ENCODE measurements around the gene NPL. TPM values are rescaled to one million over a fixed set of nuclear protein-coding genes. Genes with fewer than 3 reads are reported as not detected.

NPL gene
- total RNA-seq, 4 donors from 2014 or later, result 9.6 to 94.5 (median 11.4) TPM; not detected in 1

DNA sequence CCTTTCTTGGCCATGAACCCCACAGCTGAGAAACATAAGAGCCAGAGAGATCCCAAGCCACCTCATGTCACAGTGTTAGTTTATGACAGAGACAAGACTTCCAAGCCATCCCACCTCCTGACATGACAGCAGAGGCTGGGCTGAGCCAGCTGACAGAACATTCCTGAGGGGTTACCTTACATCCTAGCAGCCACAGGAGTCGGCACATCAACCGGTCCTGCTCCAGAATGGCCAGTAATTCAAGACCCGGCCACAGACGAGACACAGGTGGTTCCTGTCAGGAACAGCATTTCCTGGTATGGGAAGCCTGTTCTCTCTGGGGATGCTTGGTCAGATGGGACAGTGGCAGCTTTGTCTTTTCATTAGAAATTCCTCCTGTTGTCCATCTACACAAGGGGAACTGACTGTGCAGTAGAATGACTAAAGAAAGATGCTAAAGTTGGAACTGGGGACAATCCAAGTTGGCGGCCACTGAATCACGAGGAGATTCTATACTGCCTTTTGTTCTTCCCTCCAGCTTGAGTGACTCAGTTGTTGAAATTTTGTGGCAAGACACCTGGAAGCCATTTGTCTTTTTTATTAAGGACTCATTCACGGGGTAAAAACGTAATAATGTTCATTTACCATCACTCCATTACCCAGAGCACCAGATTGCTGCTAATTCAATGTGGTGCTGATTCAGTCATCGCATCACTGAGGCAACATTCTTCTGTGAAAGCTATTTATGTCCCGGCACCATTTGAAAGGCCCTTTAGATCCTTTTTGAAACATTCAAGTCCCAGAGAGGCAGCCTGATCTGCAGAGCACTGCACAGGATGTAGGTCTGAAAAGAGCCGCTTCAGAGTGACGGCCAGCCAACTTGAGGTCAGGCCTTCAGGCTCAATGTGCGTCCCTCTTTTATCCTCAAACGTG is 37.2 kb upstream of the NPL start:
- no peak for DNase-seq
- intact Hi-C loops (cut with DNase I; ENCODE audit: low total_unique reads) (no loop called here), in situ Hi-C loops (cut with MboI; ENCODE audit: low pct_ligation_motif_present in 1 of 4, low pct_unique_long_range_greater_than_20kb in 1 of 4, low sequenced_read_pairs in 3 of 4) (no loop called here)
- no peaks in the 10 kb centered on the region for H3K27me3 ChIP-seq
- no peaks in the 10 kb centered on the region for H3K9me3 ChIP-seq
- H3K4me1 ChIP-seq, result no peaks in the 10 kb centered on the region
- H3K36me3 ChIP-seq, result no peaks in the 10 kb centered on the region
- no peak overlapping the region for H3K4me3 ChIP-seq
- TF ChIP-seq POLR2A (IDR thresholded peaks at IDR 0.05) (no peak), POLR2AphosphoS5 (IDR thresholded peaks at IDR 0.05) (peak in 1 of 3 donors; percentile 2)
- 63 to 75% methylated on average over 8 to 14 of the region's 14 CpGs for WGBS, 2 donors (ENCODE audit: low coverage in 1 of 2)
- H3K27ac ChIP-seq, result peak overlapping the region in 1 of 4 donors; percentile 4

DNA sequence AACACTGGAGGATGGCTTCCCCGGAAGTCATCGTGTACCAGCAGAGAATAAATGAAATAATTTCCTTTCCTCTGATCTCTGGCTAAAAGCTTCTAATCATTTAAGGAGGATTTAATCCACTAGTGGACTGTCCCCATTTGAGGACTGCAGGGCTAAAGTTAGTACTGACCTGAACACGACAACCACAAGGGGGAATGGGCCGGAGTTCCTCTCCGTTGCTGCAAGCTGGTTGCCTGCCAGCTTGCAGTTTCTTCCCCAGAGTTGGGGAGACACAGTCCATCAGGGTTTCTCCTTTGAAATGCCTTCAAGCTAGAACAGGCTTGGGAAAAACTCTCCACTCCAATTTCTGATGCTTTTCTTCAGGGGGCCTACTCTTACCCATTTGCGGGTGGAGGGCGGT is 35.5 kb upstream of the NPL start:
- Histone ChIP-seq H3K4me1 (no peaks in the 10 kb centered on the region), H3K36me3 (no peaks in the 10 kb centered on the region), H3K4me3 (no peak overlapping the region), H3K9me3 (no peaks in the 10 kb centered on the region), H3K27ac (no peak overlapping the region), H3K27me3 (no peaks in the 10 kb centered on the region)
- WGBS, 2 donors (ENCODE audit: low coverage in 1 of 2), result 78 to 100% methylated on average over 2 to 7 of the region's 7 CpGs
- DNase-seq, result no peak
- TF ChIP-seq CTCF (IDR thresholded peaks at IDR 0.05), result no peak
- no peak for TF ChIP-seq POLR2AphosphoS5 (IDR thresholded peaks at IDR 0.05)
- TF ChIP-seq EP300 (IDR thresholded peaks at IDR 0.05; ENCODE audit: low read depth), result no peak
- in situ Hi-C loops (cut with MboI; ENCODE audit: low pct_ligation_motif_present in 1 of 4, low pct_unique_long_range_greater_than_20kb in 1 of 4, low sequenced_read_pairs in 3 of 4) (no loop called here), intact Hi-C loops (cut with DNase I; ENCODE audit: low total_unique reads) (no loop called here)

DNA sequence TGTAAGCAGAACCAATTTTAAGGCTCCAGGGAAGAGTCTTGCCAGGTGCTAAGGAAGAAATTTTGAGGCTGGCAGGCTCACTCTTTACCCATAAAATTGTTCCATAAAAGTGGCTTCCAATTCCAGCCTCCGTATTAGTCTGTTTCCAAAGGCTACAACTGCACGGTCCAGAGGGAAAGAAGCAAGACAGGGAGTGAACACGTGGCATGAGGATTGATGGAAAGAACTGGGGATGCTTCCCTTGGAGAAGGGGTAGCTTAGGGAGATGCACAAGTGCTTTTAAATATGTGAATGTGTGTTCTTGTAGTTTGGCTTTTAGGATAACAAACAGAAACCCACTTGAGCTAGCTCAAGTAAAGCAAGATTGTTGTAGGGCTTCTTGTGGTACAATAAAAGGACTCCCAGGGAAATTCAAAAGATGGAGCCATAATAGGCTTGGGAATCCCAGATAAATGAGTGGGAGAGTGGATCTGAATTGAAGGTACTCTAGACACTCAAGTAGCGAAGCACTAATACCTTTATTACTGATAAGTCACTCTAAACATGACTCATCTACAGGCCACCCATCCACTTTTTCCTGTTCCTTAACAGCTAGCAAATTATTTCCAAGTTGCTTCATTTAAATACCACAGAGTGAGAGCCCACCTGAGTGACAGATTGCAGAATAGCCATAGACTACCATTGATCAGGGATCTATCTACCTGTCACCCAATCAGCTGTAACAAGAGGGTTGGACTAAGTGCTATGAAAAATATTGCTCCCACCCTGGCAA is 34.8 kb upstream of the NPL start:
- 62 to 63% methylated on average over 4 of the region's 4 CpGs for WGBS, 2 donors (ENCODE audit: low coverage in 1 of 2)

GRCh38 chr1:182755632-182756031 is 33.9 kb upstream of the NPL start:
- intact Hi-C loops (cut with DNase I; ENCODE audit: low total_unique reads), result no loop called here

More for the DNA sequence above, 34.8 kb upstream of the NPL start:
- Histone ChIP-seq H3K27me3 (no peaks in the 10 kb centered on the region), H3K27ac (no peak overlapping the region), H3K4me3 (no peak overlapping the region), H3K9me3 (no peaks in the 10 kb centered on the region), H3K36me3 (no peaks in the 10 kb centered on the region), H3K4me1 (no peaks in the 10 kb centered on the region)
- intact Hi-C loops (cut with DNase I; ENCODE audit: low total_unique reads), result no loop called here
- TF ChIP-seq POLR2A (IDR thresholded peaks at IDR 0.05) (no peak), CTCF (IDR thresholded peaks at IDR 0.05) (no peak), POLR2AphosphoS5 (IDR thresholded peaks at IDR 0.05) (no peak), EP300 (IDR thresholded peaks at IDR 0.05; ENCODE audit: low read depth) (no peak)
- in situ Hi-C loops (cut with MboI; ENCODE audit: low pct_ligation_motif_present in 1 of 4, low pct_unique_long_range_greater_than_20kb in 1 of 4, low sequenced_read_pairs in 3 of 4), result no loop called here
- DNase-seq, result no peak

More at GRCh38 chr1:182755632-182756031, 33.9 kb upstream of the NPL start:
- in situ Hi-C loops (cut with MboI; ENCODE audit: low pct_ligation_motif_present in 1 of 4, low pct_unique_long_range_greater_than_20kb in 1 of 4, low sequenced_read_pairs in 3 of 4), result no loop called here
- no peaks in the 10 kb centered on the region for H3K9me3 ChIP-seq
- H3K27ac ChIP-seq, result no peak overlapping the region
- no peaks in the 10 kb centered on the region for H3K27me3 ChIP-seq
- no peak for TF ChIP-seq POLR2AphosphoS5 (IDR thresholded peaks at IDR 0.05)
- no peak for TF ChIP-seq CTCF (IDR thresholded peaks at IDR 0.05)
- no peak for TF ChIP-seq POLR2A (IDR thresholded peaks at IDR 0.05)
- TF ChIP-seq EP300 (IDR thresholded peaks at IDR 0.05; ENCODE audit: low read depth), result no peak
- no peak for DNase-seq
- no peaks in the 10 kb centered on the region for H3K36me3 ChIP-seq
- H3K4me1 ChIP-seq, result no peaks in the 10 kb centered on the region
- H3K4me3 ChIP-seq, result no peak overlapping the region
